Heart right ventricle (tissue), 16 donors: ENCODE data around the gene GABPA. TPM values are rescaled to one million over a fixed set of nuclear protein-coding genes. Genes with fewer than 3 reads are reported as not detected.

ENCODE experiments used
- ATAC-seq, 8 donors: fragments of 200-7000 bp; cut with Tn5 transposase; one replicate each; pipeline ENCODE4 v1.9.1; 2020; ENCODE audit warnings: mild to moderate bottlenecking in 8 of 8, moderate library complexity in 8 of 8, moderate number of reproducible peaks in 1 of 8
- DNase-seq, 2 donors: peaks; one replicate each; pipeline ENCODE4 v3.0.0-alpha.2; 2020
- H3K27ac ChIP-seq, 10 donors: fragments of 200-600 bp; sonication (generic) in 2 of 10; one replicate each; pipeline versions ENCODE4 v1.5.0 to v1.8.0; 2020 to 2022; ENCODE audit warnings: mild to moderate bottlenecking in 3 of 10
- H3K27me3 ChIP-seq, 7 donors: fragments of 200-600 bp; one replicate each; pipeline ENCODE4 v1.8.0; 2021 to 2022; ENCODE audit warnings: mild to moderate bottlenecking in 2 of 7
- H3K36me3 ChIP-seq, 9 donors: fragments of 200-600 bp; sonication (generic) in 1 of 9; one replicate each; pipeline versions ENCODE4 v1.5.0 to v1.8.0; 2020 to 2022; ENCODE audit warnings: mild to moderate bottlenecking in 2 of 9
- H3K4me1 ChIP-seq, 9 donors: fragments of 200-600 bp; sonication (generic) in 1 of 9; one replicate each; pipeline versions ENCODE4 v1.5.0 to v1.8.0; 2020 to 2022; ENCODE audit warnings: mild to moderate bottlenecking in 4 of 9
- H3K4me3 ChIP-seq, 10 donors: fragments of 200-600 bp; sonication (generic) in 2 of 10; one replicate each; pipeline versions ENCODE4 v1.5.0 to v1.8.0; 2020 to 2022; ENCODE audit warnings: mild to moderate bottlenecking in 7 of 10, moderate library complexity in 2 of 10
- H3K9me3 ChIP-seq, 11 donors: fragments of 200-600 bp in 10 of 11; sonication (generic) in 2 of 11; one replicate each; pipeline versions ENCODE4 v1.5.0 to v1.8.0; 2013 to 2022; ENCODE audit warnings: mild to moderate bottlenecking in 2 of 11, control low read depth in 1 of 11, moderate library complexity in 1 of 11
- WGBS, 2 donors: extraction: QIAGEN DNeasy Blood & Tissue Kit; methylation state at CpG; one replicate each; pipeline ENCODE4 v1.1.7; 2013; ENCODE audit warnings: inconsistent platforms in 1 of 2; 5-methylcytosine and 5-hydroxymethylcytosine counted together
- intact Hi-C, 10 donors: fragments of 100-400 bp; cut with DNase I; formaldehyde crosslinking; loops; one replicate each; pipeline versions ENCODE4 v1.11.1 to v1.14.2; 2022
- polyA plus RNA-seq, 2 donors: library from polyadenylated mRNA; stranded (reverse); fragments of 200-250 nt; gene quantifications; one replicate each; pipeline ENCODE4 v1.2.3, GENCODE V29; 2013
- total RNA-seq, 10 donors: library from RNA; stranded (reverse); fragmentation: NEBNext Ultra II Directional in 3 of 10; extraction: Animal tissue kit (Norgen Biotek cat#: 25700) in 3 of 10; gene quantifications; one replicate each; pipeline versions ENCODE4 v1.2.1 to v1.2.4, GENCODE V29; 2021 to 2023
- TF ChIP-seq, protein P1 (sequence below), 9 donors: fragments of 200-600 bp; sonication (generic) in 2 of 9; IDR thresholded peaks; one replicate each; pipeline versions ENCODE4 v1.5.0 to v1.8.0; 2021 to 2022; ENCODE audit warnings: antibody characterized with exemption in 9 of 9, mild to moderate bottlenecking in 5 of 9, moderate library complexity in 1 of 9
- donor health status: Arrhythmogenic right ventricular cardiomyopathy.
- donor health status: ischemic (EF 13 %, LVEDD 7.1; RV severe dilation, severe dysfunction).
- donor health status: healthy with polysubstance abuse.
- donor health status: DM: no; HTN: yes; CAD: no.
- donor health status: DM: no; HTN: no; CAD: no.
- donor health status: ischemic (EF 25% LVEDD 6.9; RV normal size, moderate dysfunction).
- donor health status: ischemic (EF 25% LVEDD 5.7; RV mildly dilated, moderate dysfunction).
- donor health status: healthy.
- donor health status: DM: yes; HTN: yes; CAD: no.
- donor health status: Ischemic cardiomyopathy.
- donor health status: ischemic (EF 35%, LVEDD 5.7; RV mildly dilated, moderate dysfunction).
- donor health status: nonischemic (EF 11% LVEDD 7.7; RV severe dilation, severe dysfunction).
- donor health status: DM: yes; HTN: yes; CAD: no.
- donor health status: PGD.
- donor health status: ischemic (EF 29% LVEDD 5.4; RV normal size, mild dysfunction).
- donor health status: nonischemic (EF 23%, LVEDD 6.1; RV moderate dilation, normal function).

Gene GABPA
- total and polyA plus RNA-seq, 12 donors: 5.1 to 18.4 (median 14.0) TPM

DNA sequence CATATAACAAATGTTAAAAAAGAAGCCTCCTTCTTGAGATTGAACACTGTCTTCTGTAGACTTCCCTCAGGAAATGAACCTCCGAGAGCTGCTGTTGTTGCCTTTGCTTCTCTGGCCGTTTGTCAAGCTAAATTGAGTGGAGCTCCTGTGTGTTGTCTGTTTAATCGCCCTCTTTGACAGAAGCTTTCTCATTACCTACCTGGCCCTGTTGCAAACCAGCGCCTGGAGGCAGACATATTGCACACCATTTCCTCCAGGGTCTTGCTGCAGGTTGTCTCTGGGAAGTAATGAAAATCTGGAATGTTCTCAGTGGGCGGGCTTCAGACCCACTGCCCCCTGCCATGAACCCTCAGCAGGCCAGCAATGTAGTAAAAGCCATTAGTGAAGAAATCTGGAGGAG lies 83.3 kb downstream of the GABPA start:
- no peaks in the 10 kb centered on the region for H3K36me3 ChIP-seq
- H3K4me3 ChIP-seq: no peak overlapping the region
- no peak overlapping the region for H3K27ac ChIP-seq
- no peak for DNase-seq
- no peaks in the 10 kb centered on the region for H3K27me3 ChIP-seq
- 63 to 72% methylated on average over 5 of the region's 5 CpGs for WGBS, 2 donors
- H3K9me3 ChIP-seq: no peaks in the 10 kb centered on the region
- peaks cover 0 to 6% (median 0%) of the 10 kb centered on the region in 9 donors for H3K4me1 ChIP-seq
- TF ChIP-seq, protein P1, sequence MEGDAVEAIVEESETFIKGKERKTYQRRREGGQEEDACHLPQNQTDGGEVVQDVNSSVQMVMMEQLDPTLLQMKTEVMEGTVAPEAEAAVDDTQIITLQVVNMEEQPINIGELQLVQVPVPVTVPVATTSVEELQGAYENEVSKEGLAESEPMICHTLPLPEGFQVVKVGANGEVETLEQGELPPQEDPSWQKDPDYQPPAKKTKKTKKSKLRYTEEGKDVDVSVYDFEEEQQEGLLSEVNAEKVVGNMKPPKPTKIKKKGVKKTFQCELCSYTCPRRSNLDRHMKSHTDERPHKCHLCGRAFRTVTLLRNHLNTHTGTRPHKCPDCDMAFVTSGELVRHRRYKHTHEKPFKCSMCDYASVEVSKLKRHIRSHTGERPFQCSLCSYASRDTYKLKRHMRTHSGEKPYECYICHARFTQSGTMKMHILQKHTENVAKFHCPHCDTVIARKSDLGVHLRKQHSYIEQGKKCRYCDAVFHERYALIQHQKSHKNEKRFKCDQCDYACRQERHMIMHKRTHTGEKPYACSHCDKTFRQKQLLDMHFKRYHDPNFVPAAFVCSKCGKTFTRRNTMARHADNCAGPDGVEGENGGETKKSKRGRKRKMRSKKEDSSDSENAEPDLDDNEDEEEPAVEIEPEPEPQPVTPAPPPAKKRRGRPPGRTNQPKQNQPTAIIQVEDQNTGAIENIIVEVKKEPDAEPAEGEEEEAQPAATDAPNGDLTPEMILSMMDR (IDR thresholded peaks at IDR 0.05): no peak
- ATAC-seq: no peak
- intact Hi-C loops: no loop called here

DNA sequence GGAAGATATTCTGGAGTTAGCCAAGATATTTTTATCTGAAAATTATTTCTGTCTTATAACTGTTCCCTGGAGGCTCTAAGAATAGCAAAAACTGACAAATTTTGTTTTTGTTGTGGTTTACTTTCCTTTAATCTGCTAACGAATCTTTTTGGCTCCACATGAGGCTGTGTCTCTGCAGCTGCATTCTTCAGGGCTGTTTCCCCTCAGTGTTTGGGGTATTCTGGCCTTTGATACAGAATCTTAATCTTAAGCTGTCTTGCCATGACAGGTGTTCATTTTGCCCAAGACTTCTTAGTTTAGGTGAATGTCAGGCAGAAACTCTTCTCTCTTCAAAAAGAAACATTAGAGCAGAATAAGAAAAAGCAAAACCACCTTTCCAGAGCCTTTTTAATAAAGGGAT lies 83.8 kb downstream of the GABPA start:
- TF ChIP-seq, protein P1 (IDR thresholded peaks at IDR 0.05): no peak
- H3K4me1 ChIP-seq: peaks cover 0 to 6% (median 0%) of the 10 kb centered on the region in 9 donors
- WGBS, 2 donors: 37 to 40% methylated on average over 1 of the region's 1 CpG
- intact Hi-C loops: no loop called here
- H3K27ac ChIP-seq: no peak overlapping the region
- ATAC-seq (no peak), DNase-seq (no peak)
- H3K9me3 ChIP-seq: no peaks in the 10 kb centered on the region
- no peaks in the 10 kb centered on the region for H3K36me3 ChIP-seq
- no peaks in the 10 kb centered on the region for H3K27me3 ChIP-seq
- no peak overlapping the region for H3K4me3 ChIP-seq

Other genes starting within 250 kb of the GABPA start
- gene MRPL39, start 127.5 kb upstream of the GABPA start, total RNA-seq: 10 to 100 TPM; 39.3 to 59.1 (median 51.3) TPM
- 10 to 100 TPM; 59.4 to 73.6 TPM for gene MRPL39, start 127.5 kb upstream of the GABPA start, polyA plus RNA-seq
- 10 to 100 TPM; 27.6 to 54.4 (median 34.5) TPM for gene JAM2, start 95.7 kb upstream of the GABPA start, total RNA-seq
- 10 to 100 TPM; 15.3 to 37.7 TPM for gene JAM2, start 95.7 kb upstream of the GABPA start, polyA plus RNA-seq
- 100 to 1,000 TPM; 537 to 965 (median 854) TPM for gene ATP5PF, start 68 bp upstream of the GABPA start, total RNA-seq
- 100 to 1,000 TPM; 596 to 726 TPM for gene ATP5PF, start 68 bp upstream of the GABPA start, polyA plus RNA-seq